HG03039 (cell line): ENCODE measurements around the gene SUPT4H1.
"Not testable (repeated sequence)": the region's sequence is repeated elsewhere in the genome, so short reads cannot be mapped to it uniquely, and the experiment has no call there.

ENCODE experiments used
- ATAC-seq: cut with Tn5 transposase; IDR thresholded peaks from one replicate; pipeline ENCODE4 v1.9.1; 2021; ENCODE audit warnings: mild to moderate bottlenecking, moderate library complexity; ENCODE audit not compliant: unreplicated experiment

SUPT4H1 gene

GRCh38 chr17:58343131-58343530, 8.9 kb downstream of the SUPT4H1 start:
- no peak for ATAC-seq

- no peak for ATAC-seq
Measured at GRCh38 chr17:58341861-58342475, 10.0 kb downstream of the SUPT4H1 start.

GRCh38 chr17:58341136-58341860, 10.7 kb downstream of the SUPT4H1 start:
- ATAC-seq: not testable (repeated sequence)

GRCh38 chr17:58340405-58340876, 11.6 kb downstream of the SUPT4H1 start:
- no peak for ATAC-seq

- ATAC-seq: no peak
Measured at GRCh38 chr17:58339755-58340404, 12.1 kb downstream of the SUPT4H1 start.

GRCh38 chr17:58338841-58339754, 12.9 kb downstream of the SUPT4H1 start:
- ATAC-seq: no peak

GRCh38 chr17:58338454-58338840, 13.6 kb downstream of the SUPT4H1 start:
- ATAC-seq: no peak

- peak; percentile 53 for ATAC-seq
Measured at GRCh38 chr17:58337600-58338453, 14.2 kb downstream of the SUPT4H1 start.

GRCh38 chr17:58337210-58337599, 14.8 kb downstream of the SUPT4H1 start:
- ATAC-seq: no peak

GRCh38 chr17:58336456-58337209, 15.4 kb downstream of the SUPT4H1 start:
- ATAC-seq: no peak

GRCh38 chr17:58335779-58336455, 16.1 kb downstream of the SUPT4H1 start:
- no peak for ATAC-seq

- no peak for ATAC-seq
Measured at GRCh38 chr17:58335061-58335731, 16.8 kb downstream of the SUPT4H1 start.

GRCh38 chr17:58334661-58335060, 17.3 kb downstream of the SUPT4H1 start:
- ATAC-seq: no peak

- no peak for ATAC-seq
Measured at GRCh38 chr17:58334256-58334655, 17.7 kb downstream of the SUPT4H1 start.

- ATAC-seq: no peak
Measured at GRCh38 chr17:58333736-58334207, 18.2 kb downstream of the SUPT4H1 start.

- ATAC-seq: no peak
Measured at GRCh38 chr17:58332778-58333735, 18.9 kb downstream of the SUPT4H1 start.
